ENCODE measurements around the gene SLMAP. TPM values are rescaled to one million over a fixed set of nuclear protein-coding genes. Genes with fewer than 3 reads are reported as not detected.

The SLMAP gene
- total and polyA plus RNA-seq, 2 of the 4 experiments (the other 2 are of a cell fraction), result 15.5 to 26.5 TPM

DNA sequence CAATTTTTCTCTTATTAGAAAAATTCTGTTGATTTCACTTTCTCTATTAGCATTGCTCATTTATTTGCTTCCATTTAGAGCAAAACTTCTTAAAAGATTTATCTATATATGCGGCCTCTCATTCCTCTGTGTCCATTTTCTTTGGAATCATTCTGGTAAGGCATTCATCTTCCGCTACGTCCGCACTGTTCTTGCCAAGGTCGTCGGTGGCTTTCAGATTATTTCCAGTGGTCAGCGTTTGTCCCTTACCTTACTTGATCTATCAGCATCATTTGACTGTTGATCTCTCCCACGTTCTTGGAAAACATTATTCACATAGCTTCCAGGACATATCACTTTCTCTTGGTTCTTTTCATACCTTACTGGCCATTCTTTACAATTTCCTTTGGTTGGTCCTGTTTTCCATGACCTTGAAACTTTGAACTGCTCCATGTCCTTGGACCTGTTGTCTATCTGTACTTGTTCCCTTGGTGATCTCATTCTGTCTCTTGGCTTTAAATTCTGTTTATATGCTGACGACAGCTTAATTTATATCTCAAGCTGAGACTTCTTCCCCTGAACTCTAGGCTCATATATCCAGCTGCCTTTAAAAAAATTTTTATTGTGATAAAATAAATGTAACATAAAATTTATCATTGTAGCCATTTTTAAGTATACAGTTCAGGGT is 54.5 kb downstream of the SLMAP start:
- H3K56ac ChIP-seq (ENCODE audit: extremely low read depth, insufficient read depth, low read length), result no peak overlapping the region
- no peaks in the 10 kb centered on the region for H3K9me3 ChIP-seq (ENCODE audit: control insufficient read depth, insufficient read depth, low read length)
- H3K4ac ChIP-seq (ENCODE audit: low read depth, low read length), result no peak overlapping the region
- peaks cover 13% of the 10 kb centered on the region; the same call in 1 of the 2 replicates for H3K9me1 ChIP-seq (ENCODE audit: insufficient read depth, low read length)
- H3K4me2 ChIP-seq (ENCODE audit: low read depth, low read length), result no peak overlapping the region
- no peak overlapping the region for H2BK120ac ChIP-seq (ENCODE audit: low read depth, low read length)
- no peaks in the 10 kb centered on the region for H3K4me1 ChIP-seq (ENCODE audit: control insufficient read depth, insufficient read depth, low read length)
- TF ChIP-seq MAZ (IDR thresholded peaks at IDR 0.05; ENCODE audit: borderline replicate concordance, low read depth, low read length) (no peak), MAFK (IDR thresholded peaks at IDR 0.05; ENCODE audit: low read depth, low read length) (peak; percentile 88), USF2 (IDR thresholded peaks at IDR 0.05; ENCODE audit: low read depth, low read length) (no peak), CTCF (conservative IDR thresholded peaks at IDR 0.05; ENCODE audit: low read depth, low read length) (no peak)
- TF ChIP-seq, protein P1, sequence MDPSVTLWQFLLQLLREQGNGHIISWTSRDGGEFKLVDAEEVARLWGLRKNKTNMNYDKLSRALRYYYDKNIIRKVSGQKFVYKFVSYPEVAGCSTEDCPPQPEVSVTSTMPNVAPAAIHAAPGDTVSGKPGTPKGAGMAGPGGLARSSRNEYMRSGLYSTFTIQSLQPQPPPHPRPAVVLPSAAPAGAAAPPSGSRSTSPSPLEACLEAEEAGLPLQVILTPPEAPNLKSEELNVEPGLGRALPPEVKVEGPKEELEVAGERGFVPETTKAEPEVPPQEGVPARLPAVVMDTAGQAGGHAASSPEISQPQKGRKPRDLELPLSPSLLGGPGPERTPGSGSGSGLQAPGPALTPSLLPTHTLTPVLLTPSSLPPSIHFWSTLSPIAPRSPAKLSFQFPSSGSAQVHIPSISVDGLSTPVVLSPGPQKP (IDR thresholded peaks at IDR 0.05; ENCODE audit: borderline replicate concordance, low read depth, low read length), result no peak
- in situ Hi-C loops (cut with MboI; ENCODE audit: low sequenced_read_pairs) (no loop called here), dilution Hi-C loops (cut with HindIII; ENCODE audit: low sequenced_read_pairs, unreplicated experiment) (no loop called here), intact Hi-C loops (cut with micrococcal nuclease) (no loop called here)
- no peak overlapping the region for H3K4me3 ChIP-seq (ENCODE audit: insufficient read depth, low read depth, low read length)
- H3K27me3 ChIP-seq (ENCODE audit: control insufficient read depth, insufficient read depth, low read length), result no peaks in the 10 kb centered on the region
- H4K5ac ChIP-seq (ENCODE audit: low read depth, low read length), result no peak overlapping the region
- ChIA-PET CTCF (interaction anchor here (1.4 kb wide), 1 partner anchor 16 kb away, joined by 3 read pairs; no protein-coding TSS in a partner anchor), POLR2A (ENCODE audit: unreplicated experiment) (no interaction called here)
- peaks cover 24 to 53% of the 10 kb centered on the region in 2 experiments for H3K79me1 ChIP-seq (ENCODE audit: low read depth in 1 of 2, low read length in 2 of 2)
- H2BK5ac ChIP-seq (ENCODE audit: low read depth, low read length, poor library complexity, severe bottlenecking), result no peak overlapping the region
- no TSS peak for BruUV-seq (replicated peaks)
- H3K9ac ChIP-seq (ENCODE audit: low read depth, low read length), result no peak overlapping the region
- ATAC-seq (ENCODE audit: low read depth) (no peak), DNase-seq (no peak)
- H3K23ac ChIP-seq (ENCODE audit: low read depth, low read length), result no peak overlapping the region
- H4K91ac ChIP-seq (ENCODE audit: insufficient read depth, low read depth, low read length), result no peak overlapping the region
- H2AFZ ChIP-seq (replicated peaks; ENCODE audit: low read length, poor library complexity), result no peak overlapping the region
- H4K8ac ChIP-seq (ENCODE audit: low read depth in 2 of 2, low read length in 2 of 2), result no peak overlapping the region
- H2BK15ac ChIP-seq (ENCODE audit: low read depth, low read length), result no peak overlapping the region
- no peak overlapping the region for H2AK5ac ChIP-seq (ENCODE audit: low read depth, low read length)
- no peak overlapping the region for H3K27ac ChIP-seq (ENCODE audit: insufficient read depth, low read length)
- H2BK20ac ChIP-seq (ENCODE audit: low read depth, low read length), result no peak overlapping the region
- peaks cover 34% of the 10 kb centered on the region for H4K20me1 ChIP-seq (ENCODE audit: insufficient read depth, low read length)
- no peak overlapping the region for H3K18ac ChIP-seq (ENCODE audit: low read depth, low read length)
- no peak overlapping the region for H2AK9ac ChIP-seq (replicated peaks; ENCODE audit: low read depth, low read length, poor library complexity)
- H3K14ac ChIP-seq (replicated peaks; ENCODE audit: low read depth, low read length), result no peak overlapping the region
- no peaks in the 10 kb centered on the region for H3K36me3 ChIP-seq (ENCODE audit: control insufficient read depth, insufficient read depth, low read length)
- WGBS, 2 experiments (ENCODE audit: extremely low coverage in 2 of 2, insufficient read length in 1 of 2), result 79% methylated on average over 8 of the region's 9 CpGs; no CpG with 5 or more reads in 1 of the 2 experiments
